Gastrocnemius medialis (tissue), 4 donors: ENCODE measurements around the gene VIL1.

Experiments
- POLR2A ChIP-seq, 2 donors: fragments of 450-650 bp; IDR thresholded peaks; one replicate each; pipeline ENCODE4 v1.6.1; 2017; ENCODE audit warnings: antibody characterized with exemption in 2 of 2, mild to moderate bottlenecking in 2 of 2, moderate library complexity in 2 of 2
- TF ChIP-seq, protein P1 (sequence below), 5 experiments: fragments of 450-650 bp in 3 of 5; fragments of 200-600 bp in 2 of 5; sonication (generic) in 2 of 5; IDR thresholded peaks in 4 of 5; conservative IDR thresholded peaks in 1 of 5; 1 replicate in 4 of 5; 2 replicates in 1 of 5; pipeline ENCODE4 v1.5.1; 2016 to 2019; ENCODE audit warnings: antibody characterized with exemption in 5 of 5, mild to moderate bottlenecking in 3 of 5, moderate library complexity in 3 of 5

DNA sequence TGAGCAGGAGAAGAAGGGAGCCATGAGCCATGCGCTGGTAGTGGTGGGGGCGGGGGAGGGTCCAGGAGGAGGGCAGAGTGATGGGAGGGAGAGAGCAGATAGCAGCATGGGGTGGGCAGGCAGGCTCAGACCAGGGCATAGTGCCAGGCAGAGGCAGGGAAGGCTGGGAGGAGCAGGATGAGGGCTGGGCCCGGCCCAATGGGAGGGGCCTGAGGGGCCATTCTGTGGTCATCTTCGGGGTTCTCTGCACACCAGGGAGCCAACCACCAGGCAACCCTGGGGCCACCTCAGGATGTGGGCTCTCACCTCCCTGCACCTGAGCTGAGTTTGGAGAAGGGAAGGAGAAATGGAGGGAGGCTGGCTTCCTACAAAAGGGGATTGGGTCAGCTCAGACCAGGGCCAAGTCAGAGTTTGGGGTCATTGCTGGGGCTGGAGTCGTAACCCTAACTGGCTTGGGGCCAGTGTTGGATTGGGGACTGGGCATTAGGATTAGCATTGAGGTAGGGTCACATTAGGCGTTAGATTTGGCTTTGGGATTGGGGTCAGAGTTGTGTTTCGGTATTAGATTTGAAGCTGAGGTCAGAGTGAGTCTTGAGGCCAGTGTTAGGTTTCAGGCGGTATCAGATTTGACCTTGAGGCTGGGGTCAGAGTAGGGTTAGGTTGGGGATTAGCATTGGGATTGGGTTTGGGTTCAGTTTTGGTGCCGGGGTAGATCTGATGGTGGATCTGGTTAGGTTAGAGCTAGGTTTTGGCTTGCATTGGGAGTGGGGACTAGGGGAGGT, 11.2 kb downstream of the VIL1 start:
- TF ChIP-seq, protein P1, sequence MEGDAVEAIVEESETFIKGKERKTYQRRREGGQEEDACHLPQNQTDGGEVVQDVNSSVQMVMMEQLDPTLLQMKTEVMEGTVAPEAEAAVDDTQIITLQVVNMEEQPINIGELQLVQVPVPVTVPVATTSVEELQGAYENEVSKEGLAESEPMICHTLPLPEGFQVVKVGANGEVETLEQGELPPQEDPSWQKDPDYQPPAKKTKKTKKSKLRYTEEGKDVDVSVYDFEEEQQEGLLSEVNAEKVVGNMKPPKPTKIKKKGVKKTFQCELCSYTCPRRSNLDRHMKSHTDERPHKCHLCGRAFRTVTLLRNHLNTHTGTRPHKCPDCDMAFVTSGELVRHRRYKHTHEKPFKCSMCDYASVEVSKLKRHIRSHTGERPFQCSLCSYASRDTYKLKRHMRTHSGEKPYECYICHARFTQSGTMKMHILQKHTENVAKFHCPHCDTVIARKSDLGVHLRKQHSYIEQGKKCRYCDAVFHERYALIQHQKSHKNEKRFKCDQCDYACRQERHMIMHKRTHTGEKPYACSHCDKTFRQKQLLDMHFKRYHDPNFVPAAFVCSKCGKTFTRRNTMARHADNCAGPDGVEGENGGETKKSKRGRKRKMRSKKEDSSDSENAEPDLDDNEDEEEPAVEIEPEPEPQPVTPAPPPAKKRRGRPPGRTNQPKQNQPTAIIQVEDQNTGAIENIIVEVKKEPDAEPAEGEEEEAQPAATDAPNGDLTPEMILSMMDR (IDR thresholded peaks at IDR 0.05 in 4 of 5, conservative IDR thresholded peaks at IDR 0.05 in 1 of 5) = no peak
- TF ChIP-seq POLR2A (IDR thresholded peaks at IDR 0.05) = no peak
